Measurements from ENCODE around the gene FXN. TPM values are rescaled to one million over a fixed set of nuclear protein-coding genes. Genes with fewer than 3 reads are reported as not detected.

FXN gene
- total RNA-seq, 4 donors from 2014 or later = 0.17 to 5.6 (median 3.0) TPM

GRCh38 chr9:69143291-69143690 is 107.7 kb downstream of the FXN start:
- intact Hi-C loops (cut with DNase I; ENCODE audit: low total_unique reads) = no loop called here

GRCh38 chr9:69145144-69145715 is 109.7 kb downstream of the FXN start:
- no peak overlapping the region for H3K4me3 ChIP-seq (ENCODE audit: low read depth, poor library complexity, severe bottlenecking)
- no peak for DNase-seq (ENCODE audit: low spot score in 2 of 2)
- 74 to 75% methylated on average over 8 of the region's 8 CpGs for WGBS, 2 donors
- TF ChIP-seq CTCF (IDR thresholded peaks at IDR 0.05) (no peak), POLR2A (IDR thresholded peaks at IDR 0.05) (no peak)
- intact Hi-C loops (cut with DNase I; ENCODE audit: low total_unique reads) = no loop called here

More at GRCh38 chr9:69143291-69143690, 107.7 kb downstream of the FXN start:
- peak in 1 of 2 donors; percentile 4 for DNase-seq (ENCODE audit: low spot score in 2 of 2)
- 78 to 88% methylated on average over 1 of the region's 1 CpG for WGBS, 2 donors
- TF ChIP-seq POLR2A (IDR thresholded peaks at IDR 0.05) (no peak), CTCF (IDR thresholded peaks at IDR 0.05) (no peak)
- no peak overlapping the region for H3K4me3 ChIP-seq (ENCODE audit: low read depth, poor library complexity, severe bottlenecking)

GRCh38 chr9:69147041-69147834 is 111.7 kb downstream of the FXN start:
- TF ChIP-seq CTCF (IDR thresholded peaks at IDR 0.05) (no peak), POLR2A (IDR thresholded peaks at IDR 0.05) (no peak)
- no peak overlapping the region for H3K4me3 ChIP-seq (ENCODE audit: low read depth, poor library complexity, severe bottlenecking)
- WGBS, 2 donors = 68 to 72% methylated on average over 11 of the region's 11 CpGs
- DNase-seq (ENCODE audit: low spot score in 2 of 2) = peak in 1 of 2 donors; percentile 12
- intact Hi-C loops (cut with DNase I; ENCODE audit: low total_unique reads) = no loop called here

- H3K4me3 ChIP-seq (ENCODE audit: low read depth, poor library complexity, severe bottlenecking) = no peak overlapping the region
- peak in 1 of 2 donors; percentile 4 for DNase-seq (ENCODE audit: low spot score in 2 of 2)
- no peak for TF ChIP-seq CTCF (IDR thresholded peaks at IDR 0.05)
- no peak for TF ChIP-seq POLR2A (IDR thresholded peaks at IDR 0.05)
- intact Hi-C loops (cut with DNase I; ENCODE audit: low total_unique reads) = no loop called here
- 45 to 58% methylated on average over 7 of the region's 7 CpGs for WGBS, 2 donors
Measured at GRCh38 chr9:69149321-69149807, 113.8 kb downstream of the FXN start.

Other genes with a start within 250 kb of the FXN start
- not detected for gene PRKACG, start 21.6 kb upstream of the FXN start, total RNA-seq
- gene TJP2, start 138.5 kb downstream of the FXN start, total RNA-seq = 100 to 1,000 TPM; 137 to 191 (median 167) TPM